SIG-M5 treated with dmso at 0.1 percent for 504 hours (cell line): ENCODE results near the gene ALG3.

ENCODE experiments used
- DNase-seq: peaks from one replicate; lab custom pipeline; 2025; ENCODE audit not compliant: unreplicated experiment; lab: John Stamatoyannopoulos, UW

Gene ALG3

DNA sequence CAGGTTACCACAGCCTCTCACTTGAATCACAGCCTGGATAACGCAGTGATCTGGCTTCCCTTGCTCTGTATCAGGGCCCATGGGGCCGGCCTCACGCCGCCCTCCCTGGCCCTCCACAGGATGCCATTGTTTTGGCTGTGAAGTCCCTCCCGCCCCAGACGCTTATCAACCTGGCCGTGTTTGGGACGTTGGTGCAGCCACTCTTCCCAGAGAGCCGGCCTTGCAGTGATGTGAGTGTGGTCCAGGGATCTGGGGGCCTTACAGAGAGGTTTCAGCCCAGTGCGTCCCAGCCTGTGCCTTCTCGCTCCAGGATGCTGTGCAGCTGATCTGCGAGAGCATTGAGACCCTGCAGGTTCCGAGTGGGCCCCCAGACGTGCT, 12.7 kb downstream of the ALG3 start:
- DNase-seq = no peak

DNA sequence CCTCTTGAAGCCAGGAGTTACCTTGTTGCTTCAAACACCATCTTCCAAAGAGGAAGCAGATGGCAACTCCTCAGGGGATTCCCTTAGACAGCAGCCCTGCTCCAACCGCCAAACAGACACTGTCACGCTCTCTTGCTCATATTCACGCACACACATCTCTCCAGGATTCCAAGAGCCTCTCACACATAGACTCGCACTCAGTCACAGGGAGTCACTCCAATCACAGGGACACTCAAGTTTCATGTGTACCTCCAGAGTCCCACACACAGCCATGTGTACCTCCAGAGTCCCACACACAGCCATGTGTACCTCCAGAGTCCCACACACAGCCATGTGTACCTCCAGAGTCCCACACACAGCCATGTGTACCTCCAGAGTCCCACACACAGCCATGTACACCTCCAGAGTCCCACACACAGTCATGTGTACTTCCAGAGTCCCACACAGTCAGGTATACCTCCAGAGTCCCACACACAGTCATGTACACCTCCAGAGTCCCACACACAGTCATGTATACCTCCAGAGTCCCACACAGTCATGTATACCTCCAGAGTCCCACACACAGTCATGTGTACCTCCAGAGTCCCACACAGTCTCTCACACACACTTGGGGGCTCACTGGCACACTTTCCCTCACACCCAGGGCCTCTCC, 13.3 kb downstream of the ALG3 start:
- DNase-seq = no peak

DNA sequence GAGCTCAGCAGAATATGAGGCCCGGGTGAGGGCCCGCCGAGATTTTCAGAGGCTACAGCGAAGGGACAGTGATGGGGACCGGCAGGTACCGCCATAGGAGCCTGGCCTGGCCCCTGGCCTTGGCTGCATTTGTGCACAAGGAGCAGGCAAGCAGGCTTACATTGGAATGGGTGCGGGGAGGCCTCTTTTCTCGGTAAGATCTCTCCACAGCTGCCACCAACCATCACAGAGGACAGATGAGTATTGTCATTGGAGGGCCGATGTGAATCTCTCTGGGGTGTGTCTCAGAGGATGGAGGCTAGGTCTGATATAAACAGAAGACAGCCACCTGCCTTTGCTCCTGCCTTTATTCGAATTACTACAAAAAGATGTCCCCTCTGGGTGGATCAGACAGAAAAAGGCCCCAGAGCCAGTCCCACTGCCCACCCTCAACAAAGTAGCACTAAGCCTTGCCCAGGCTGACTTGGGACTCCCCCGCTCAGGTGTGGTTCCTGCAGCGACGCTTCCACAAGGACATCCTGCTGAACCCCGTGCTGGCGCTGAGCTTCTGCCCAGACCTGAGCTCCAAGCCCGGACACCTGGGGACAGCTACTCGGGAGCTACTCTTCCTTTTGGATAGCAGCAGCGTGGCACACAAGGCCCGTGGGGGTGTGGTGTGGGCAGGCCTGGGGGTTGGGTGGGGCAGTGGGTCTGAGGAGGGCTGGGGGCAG, 13.9 kb downstream of the ALG3 start:
- DNase-seq = no peak

DNA sequence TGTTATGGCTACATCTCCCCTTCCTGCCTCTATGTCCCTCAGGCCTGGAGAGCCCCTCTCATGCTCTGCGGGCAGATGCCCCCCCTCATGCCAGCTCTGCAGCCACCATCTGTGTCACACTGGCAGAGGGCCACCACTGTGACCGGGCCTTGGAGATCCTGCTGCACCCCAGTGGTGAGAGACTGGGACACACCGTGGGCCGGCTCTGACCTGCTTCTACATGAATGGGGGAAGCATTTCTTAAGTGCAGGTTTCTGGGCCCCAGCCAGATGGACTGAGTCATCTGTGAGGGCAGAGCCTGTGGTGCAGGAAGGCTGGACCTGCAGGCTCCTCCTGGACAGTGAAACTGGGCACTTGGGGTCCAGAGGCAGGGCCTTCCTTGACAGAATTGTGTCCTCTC, 14.5 kb downstream of the ALG3 start:
- DNase-seq = peak; percentile 60

DNA sequence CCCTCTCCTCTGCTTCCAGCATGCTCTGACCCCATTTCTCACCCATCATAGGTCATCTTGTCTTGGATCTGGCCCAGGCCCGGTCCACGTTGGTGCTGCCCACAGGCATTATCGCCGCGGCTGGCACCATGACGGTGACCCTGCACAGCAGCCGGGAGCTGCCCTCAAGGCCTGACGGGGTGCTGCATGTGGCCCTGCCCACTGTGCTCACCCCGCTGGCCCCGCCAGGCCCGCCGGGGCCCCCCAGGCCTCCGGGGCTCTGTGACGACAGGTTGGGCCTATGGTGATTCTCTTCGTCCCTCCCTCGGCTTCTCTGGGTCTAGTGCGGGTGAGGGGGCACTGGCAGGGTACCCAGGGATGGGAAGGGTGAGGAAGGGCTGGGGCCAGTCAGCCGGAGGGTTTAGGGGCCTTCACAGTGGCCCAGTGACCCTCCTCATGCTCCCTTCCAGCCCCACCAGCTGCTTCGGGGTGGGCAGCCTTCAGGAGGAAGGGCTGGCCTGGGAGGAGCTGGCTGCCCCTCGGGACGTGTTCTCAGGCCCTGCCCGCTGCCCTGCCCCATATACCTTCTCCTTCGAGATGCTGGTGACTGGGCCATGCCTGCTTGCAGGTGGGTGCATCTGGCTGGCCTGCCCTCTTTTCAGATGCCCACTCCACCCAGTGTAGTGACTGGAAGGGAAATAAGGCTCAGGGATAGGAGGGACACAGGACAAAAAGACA, 15.5 kb downstream of the ALG3 start:
- no peak for DNase-seq

DNA sequence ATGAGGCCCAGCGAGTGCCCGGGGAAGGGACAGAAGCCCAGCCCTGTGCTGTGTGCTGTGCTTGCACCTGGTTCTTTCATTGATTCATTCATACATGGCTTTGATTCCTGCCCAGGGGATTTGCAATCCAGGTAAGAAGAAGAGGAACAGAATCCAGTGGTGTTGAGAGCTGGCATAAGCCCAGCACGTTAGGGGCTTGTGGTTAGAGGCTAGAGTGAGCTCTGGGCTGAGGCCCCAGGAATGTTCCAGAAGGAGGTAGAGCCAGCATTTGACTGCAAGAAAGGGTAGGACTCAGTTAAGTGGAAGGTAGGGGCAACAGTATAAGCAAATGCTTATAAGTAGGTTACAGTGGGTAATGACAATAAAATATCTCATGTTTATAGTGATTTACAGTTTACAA, 17.1 kb downstream of the ALG3 start:
- no peak for DNase-seq

DNA sequence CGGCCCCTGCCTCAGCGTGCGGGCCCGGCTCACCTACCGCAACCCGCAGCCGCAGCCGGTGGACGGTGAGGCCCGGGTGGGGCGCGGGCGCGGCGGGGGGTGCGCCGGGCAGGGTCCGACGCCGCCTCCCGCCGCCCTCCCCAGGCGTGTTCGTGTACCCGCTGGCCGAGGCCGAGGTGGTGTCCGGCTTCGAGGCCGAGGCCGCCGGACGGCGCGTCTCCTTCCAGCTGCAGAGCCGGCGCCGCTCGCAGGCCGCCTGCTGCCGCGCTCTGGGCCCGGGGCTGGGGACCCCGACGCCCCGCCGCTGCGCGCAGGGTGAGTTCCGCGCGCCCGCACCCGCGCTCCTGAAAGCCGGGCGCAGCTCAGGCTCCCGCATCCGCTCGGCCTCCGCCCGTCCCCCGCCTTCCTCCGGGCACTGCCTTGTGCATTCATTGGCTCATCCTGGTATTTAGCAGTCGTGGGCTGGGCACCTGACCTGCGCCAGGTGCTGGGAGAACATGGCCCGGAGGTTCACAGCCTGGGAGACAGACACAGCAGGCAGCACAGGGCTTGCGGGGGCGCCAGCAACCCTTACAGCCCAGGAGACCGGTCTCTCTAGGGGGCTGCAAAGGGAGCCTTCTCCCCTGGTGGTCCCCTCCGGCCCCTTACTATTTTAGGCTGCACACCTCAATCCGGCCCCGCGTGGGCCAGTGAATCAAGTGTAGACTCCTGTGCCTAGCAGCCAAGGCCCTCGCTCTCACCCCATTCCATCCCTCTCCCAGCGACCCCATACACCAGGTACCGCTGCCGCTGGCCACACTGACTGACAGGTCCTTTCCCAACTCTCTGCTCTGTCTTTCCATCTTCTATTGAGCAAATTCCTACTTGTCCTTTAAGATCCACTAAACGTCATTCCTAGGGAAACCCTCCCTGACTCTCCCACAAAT, 17.9 kb downstream of the ALG3 start:
- no peak for DNase-seq

DNA sequence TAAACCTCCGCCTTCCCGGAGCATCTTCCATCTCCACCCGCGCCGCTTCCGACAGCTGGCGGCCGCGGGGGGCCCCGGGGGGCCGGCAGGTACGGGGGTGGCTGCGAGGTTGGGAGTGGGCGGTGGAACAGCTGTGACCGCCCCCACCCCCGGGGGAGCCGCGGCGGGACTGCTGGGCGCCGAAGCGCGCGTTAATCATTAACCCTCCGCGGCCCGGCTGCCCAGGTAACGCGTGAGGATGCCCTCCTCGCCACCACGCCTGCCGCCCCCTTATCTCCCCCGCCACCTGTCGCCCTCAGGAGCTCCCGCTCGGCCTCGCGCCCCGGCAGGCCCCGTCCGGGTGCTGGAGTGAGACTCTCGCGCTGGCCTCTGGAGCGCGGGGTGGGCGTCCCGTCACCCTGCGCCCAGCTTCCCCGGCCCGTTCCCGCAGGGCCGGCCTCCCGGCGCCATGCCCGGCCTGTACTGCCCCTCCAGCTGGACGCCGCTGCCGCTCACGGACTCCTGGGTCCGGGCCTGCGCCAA, 18.6 kb downstream of the ALG3 start:
- DNase-seq = no peak

DNA sequence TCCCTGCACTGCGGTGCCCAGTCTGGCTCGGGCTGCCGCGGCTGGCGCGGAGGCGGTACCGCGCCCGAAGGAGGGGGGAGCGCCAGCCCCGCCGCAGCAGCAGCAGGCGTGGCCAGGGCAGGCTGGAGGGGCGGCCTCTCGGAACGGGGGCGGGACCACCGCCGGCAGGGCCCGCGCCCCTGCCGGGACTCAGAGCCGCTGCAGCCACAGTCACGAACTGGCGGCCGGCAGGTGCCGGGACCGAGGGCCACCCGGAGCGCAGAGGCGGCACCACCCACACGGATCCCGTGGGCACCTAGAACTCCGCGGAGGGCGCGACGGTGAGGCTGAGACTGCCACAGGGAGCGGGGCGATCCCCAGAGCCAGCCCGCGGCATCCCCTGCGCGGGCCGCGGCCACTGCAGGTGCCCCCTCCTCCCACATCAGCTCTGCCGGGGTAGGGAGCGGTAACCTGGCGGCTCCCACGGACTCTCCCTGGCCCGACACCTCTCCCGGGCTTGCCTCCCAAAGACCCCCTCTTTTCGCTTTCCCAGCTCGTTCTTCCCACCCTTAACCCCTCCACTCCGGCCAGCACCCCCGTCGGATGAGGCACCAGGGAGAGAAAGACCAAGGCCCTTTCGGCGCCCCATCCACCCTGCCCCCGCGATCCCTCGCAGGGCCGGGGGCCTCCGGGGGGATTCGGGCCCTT, 19.2 kb downstream of the ALG3 start, which contains the start of gene VWA5B2:
VWA5B2 (plus strand) TSS at position 192 of the 687 bp plus-strand sequence. CDS start 944 bp downstream, outside the sequence.
- DNase-seq = peak; percentile 58

DNA sequence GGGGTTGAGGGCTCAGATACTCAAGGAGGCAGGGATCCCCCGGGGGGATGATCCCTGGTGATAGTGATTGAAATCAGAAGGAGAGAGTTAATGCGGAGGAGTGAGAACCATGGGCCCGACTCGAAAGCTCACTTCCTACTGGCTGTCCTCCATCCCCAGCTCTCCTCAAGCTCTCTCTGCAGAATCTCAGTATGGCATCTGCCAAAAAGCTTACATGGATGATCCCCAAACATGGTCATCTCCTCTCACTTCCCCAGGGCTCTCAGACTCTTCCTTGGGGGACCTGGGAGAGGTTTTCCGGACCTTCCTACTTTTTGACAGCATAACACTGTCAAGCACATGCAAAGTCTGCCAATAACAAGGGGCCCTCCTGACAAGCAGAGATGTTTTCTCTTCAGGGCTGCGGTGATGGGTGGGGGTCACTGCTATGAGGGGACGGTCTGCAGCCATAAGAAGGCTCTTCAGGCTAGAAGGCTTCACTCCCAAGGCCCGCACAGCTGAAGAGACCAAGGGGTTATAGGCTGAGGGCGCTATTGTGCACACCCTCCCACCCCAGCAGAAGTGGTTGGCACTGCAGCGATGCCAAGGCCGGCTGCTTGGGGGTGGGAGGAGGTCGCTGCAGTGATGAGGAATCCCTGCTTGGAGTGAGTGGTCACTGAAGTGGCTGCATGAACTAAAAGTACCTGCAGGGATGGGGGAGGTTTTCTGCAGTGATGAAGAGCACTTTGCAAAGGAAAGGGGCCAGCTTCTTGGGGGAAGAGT, 20.2 kb downstream of the ALG3 start:
- no peak for DNase-seq

DNA sequence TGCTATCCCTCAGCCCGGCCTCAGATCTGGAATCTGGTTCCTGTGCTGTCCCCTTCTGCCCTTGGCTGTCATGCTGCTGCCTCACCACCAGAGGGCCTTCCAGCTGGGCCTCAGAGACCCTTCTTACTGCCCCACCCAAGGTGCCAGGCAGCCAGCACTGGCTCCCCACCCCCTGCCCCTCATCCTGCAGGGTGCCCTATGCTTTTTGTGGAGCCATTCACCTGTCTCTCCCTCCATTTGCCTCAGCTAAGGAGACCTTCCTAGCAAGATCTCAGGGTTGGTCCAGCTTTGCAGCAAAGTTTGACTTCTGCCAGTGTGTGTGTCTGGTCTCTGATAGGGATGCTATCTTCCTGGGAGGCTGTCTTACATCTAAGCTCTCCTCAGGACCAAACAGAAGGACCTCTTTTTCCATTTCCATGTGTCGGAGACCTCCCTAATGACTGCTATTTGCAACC, 21.3 kb downstream of the ALG3 start:
- peak; percentile 28 for DNase-seq

DNA sequence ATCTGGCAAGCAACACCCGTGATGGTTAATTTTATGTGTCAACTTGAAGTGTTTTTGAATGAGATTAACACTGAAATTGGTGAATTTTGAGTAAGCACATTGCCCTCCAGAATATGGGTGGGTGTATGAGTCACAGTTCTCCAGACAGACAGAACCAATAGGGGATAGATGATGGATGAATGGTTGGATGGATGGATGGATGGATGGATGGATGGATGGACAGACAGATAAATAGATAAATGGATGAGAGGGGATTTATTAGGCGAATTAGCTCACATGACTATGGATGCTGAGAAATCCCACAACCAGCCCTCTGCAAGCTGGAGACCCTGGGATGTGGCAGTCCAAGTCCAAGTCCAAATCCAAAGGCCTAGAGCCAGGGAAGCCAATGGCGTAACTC, 24.8 kb downstream of the ALG3 start:
- no peak for DNase-seq

DNA sequence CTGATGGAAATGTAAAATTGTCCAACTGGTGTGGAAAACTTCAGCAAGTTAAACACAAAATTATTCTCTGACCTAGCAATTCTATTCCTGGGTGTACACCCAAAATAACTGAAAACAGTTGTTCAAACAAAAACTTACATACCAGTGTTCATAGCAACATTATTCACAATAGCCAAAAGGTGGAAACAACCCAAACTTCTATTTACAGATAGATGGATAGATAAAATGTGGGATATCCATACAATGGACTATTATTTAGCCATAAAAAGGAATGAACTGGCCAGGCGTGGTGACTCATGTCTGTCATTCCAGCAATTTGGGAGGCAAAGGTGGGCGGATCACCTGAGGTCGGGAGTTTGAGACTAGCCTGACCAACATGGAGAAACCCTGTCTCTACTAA, 26.2 kb downstream of the ALG3 start:
- DNase-seq = no peak

DNA sequence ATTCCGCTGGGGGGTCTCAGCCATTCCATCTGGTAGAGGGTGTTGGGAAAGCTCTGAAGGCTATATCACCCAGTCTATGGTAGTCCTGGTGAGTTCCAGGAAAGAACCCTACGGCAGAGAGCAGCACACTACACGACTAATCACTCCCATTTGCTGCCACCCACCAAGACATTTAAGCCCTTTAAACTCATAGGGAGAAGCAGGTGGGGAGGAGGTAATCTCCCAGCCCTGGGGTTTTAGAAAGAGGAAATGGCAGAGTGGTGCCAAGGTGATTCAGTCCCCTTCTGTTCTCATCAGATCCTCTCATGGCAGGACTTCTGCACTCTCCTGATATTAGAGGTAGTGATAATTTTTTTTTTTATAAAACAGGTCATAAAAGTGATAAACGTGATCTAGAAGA, 29.9 kb downstream of the ALG3 start:
- no peak for DNase-seq

DNA sequence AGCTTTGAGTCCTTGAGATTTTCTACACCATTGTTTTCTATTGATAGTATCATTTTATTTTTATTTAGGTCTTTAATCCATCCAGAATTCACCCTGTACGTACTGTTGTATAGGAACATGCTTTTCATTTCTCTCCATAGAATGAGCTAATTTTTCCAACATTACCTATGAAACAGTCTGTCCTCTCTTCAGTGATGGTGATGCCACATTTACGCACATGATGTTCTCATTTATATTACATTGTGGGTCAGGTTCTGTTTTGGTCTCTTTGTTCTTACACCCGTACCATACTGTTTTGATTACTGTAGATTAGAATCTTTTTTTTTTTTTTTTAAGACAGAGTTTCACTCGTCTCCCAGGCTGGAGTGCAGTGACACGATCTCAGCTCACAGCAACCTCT, 37.0 kb downstream of the ALG3 start:
- no peak for DNase-seq

DNA sequence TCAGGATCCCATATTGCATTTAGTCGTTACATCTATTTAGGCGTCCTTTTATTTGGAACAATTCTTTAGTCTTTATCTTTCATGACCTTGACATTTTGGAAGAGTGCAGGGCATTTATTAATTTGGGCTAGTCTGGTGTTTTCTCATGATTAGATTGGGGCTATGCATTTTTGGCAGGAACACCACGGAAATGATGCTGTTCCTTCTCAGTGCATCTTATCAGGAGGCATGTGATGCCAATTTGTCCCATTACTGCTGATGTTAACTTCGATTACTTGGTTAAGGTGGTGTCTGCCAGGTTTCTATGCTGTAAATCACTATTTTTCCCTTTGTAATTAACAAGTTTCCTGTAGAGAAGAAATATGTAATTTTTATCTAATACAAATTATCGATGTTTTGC, 37.5 kb downstream of the ALG3 start:
- DNase-seq = no peak

DNA sequence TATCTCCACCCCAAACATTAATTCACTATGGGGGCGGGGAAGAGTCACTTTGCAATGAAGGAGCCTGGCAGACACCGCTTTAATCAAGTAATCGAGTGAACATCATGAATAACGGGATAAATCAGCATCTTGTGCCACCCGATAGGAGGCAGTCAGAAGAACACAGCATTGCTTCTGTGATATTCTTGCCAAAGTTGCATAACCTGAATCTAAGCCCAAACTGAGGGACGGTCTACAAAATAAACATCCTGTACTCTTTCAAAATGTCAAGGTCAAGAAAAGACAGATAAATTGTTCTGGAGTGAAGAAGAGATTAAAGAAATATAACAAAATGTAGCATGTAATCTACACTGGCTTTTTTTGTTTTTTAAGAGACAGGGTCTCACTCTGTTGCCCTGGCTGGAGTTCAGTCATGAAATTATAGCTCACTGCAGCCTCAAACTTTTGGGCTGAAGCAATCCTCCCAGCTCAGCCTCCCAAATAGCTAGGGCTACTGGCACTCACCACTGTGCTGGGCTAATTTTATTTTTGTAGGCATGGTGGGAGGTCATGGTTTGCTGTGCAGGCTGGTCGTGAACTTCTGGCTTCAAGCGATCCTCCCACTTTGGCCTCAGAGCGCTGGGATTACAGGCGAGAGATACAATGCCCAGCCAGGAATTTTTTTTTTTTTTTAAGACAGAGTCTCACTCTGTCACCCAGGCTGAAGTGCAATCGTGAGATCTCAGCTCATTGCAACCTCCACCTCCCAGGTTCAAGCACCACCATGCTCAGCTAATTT, 39.4 kb downstream of the ALG3 start:
- DNase-seq = no peak

DNA sequence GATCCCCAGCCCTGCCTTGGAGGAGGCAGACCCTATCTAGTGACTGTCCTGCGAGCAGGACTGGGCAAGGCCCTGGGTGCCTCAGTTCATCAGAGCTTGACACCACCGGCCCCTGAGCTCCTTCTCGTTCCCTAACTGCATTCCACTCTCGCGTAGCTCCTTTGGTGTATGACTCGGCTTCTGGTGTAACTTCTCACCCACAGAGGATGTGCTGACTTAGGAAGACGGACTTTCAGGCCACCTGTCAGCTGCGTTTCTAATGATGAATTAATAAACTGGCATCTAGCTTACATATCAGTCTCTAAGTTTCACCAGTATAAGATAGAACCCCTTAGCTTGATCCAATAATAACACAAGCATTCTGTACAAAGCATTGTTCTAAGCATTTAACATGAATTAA, 45.2 kb downstream of the ALG3 start:
- no peak for DNase-seq

DNA sequence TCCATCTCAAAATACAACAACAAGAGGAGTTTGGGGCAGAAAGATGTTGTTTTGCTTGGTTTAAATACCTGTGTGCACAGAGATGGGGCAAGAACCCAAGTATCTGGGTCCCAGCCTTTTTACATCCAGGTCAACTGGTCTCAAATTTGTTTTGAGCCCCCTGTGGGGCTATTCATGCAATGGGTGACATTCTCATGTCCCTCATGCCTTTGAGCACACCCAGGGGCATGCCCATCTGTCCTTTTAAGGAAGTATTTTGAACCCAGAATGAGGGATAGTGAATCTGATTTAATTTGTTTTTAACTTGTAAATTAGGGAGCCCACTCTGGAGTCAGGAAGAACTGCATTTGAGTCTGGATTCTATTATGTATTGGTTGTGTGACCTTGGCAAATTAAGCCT, 47.9 kb downstream of the ALG3 start:
- DNase-seq = no peak
